ENCODE data around the gene SGCA.

Gene SGCA

DNA sequence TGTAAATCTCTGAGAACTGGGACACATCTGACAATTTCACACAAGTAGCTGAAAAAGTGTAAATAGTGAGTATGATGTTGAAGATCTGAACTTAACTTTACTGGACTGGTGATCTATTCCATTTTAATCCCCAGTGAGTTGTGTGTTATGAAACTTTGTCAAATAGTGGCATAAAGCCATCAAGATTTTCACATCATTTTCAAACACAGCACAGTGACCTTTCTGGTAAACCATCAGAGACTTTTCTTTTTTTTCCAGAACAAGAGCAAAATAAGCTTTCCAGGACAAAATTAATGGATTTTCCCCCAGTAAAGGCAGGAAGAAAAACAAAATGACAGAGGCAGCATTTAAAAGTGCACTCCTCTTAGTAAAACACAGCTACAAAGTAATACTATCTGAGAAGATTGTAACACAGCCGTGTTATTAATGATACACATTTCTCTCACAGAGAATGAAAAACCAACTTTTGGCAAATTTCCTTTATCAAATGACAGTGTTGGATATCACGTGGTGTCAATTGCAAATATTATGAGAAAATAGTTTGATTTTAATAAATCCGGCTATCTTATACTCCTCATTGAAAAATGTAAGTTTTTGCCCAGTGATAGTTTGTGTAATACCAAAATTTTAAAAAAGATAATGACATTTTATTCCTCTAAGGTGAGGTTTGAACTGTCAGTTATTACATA is 52.4 kb downstream of the SGCA start:
- TF ChIP-seq, protein P1, sequence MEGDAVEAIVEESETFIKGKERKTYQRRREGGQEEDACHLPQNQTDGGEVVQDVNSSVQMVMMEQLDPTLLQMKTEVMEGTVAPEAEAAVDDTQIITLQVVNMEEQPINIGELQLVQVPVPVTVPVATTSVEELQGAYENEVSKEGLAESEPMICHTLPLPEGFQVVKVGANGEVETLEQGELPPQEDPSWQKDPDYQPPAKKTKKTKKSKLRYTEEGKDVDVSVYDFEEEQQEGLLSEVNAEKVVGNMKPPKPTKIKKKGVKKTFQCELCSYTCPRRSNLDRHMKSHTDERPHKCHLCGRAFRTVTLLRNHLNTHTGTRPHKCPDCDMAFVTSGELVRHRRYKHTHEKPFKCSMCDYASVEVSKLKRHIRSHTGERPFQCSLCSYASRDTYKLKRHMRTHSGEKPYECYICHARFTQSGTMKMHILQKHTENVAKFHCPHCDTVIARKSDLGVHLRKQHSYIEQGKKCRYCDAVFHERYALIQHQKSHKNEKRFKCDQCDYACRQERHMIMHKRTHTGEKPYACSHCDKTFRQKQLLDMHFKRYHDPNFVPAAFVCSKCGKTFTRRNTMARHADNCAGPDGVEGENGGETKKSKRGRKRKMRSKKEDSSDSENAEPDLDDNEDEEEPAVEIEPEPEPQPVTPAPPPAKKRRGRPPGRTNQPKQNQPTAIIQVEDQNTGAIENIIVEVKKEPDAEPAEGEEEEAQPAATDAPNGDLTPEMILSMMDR (IDR thresholded peaks at IDR 0.05; ENCODE audit: insufficient read depth, low read length, missing control alignments) = no peak
- H3K4me3 ChIP-seq (ENCODE audit: low read depth, low read length) = no peak overlapping the region
- CTCF ChIA-PET = interaction anchor here (0.8 to 24.1 kb wide), 6 partner anchors 12 to 79 kb away, joined by 3 to 489 read pairs (median 5); partner anchors contain the start of genes COL1A1 and TMEM92
- DNase-seq (ENCODE audit: low read depth, low spot score) = no peak
- POLR2A ChIA-PET = interaction anchor here (1.0 to 24.4 kb wide), 11 partner anchors 7 to 56 kb away, joined by 3 to 1416 read pairs (median 12); partner anchors contain the start of genes COL1A1 and TMEM92

- ChIA-PET POLR2A (interaction anchor here (0.6 to 24.4 kb wide), 13 partner anchors 8 to 157 kb away, joined by 3 to 1416 read pairs (median 9); partner anchors contain the start of gene COL1A1), CTCF (interaction anchor here (0.8 to 24.1 kb wide), 5 partner anchors 13 to 57 kb away, joined by 3 to 489 read pairs (median 5); partner anchors contain the start of genes COL1A1 and TMEM92)
- TF ChIP-seq, protein P1 (IDR thresholded peaks at IDR 0.05; ENCODE audit: insufficient read depth, low read length, missing control alignments) = no peak
- DNase-seq (ENCODE audit: low read depth, low spot score) = peak; percentile 96
- no peak overlapping the region; the same call in 1 of the 2 replicates for H3K4me3 ChIP-seq (ENCODE audit: low read depth, low read length)
These were observed 53.0 kb downstream of the SGCA start for GRCh38 chr17:50218771-50219315.

- TF ChIP-seq, protein P1 (IDR thresholded peaks at IDR 0.05; ENCODE audit: insufficient read depth, low read length, missing control alignments) = no peak
- DNase-seq (ENCODE audit: low read depth, low spot score) = no peak
- peak overlapping the region; percentile 45 for H3K4me3 ChIP-seq (ENCODE audit: low read depth, low read length)
These were observed 53.5 kb downstream of the SGCA start for GRCh38 chr17:50219342-50219741.

GRCh38 chr17:50219939-50220465 is 54.2 kb downstream of the SGCA start:
- TF ChIP-seq, protein P1 (IDR thresholded peaks at IDR 0.05; ENCODE audit: insufficient read depth, low read length, missing control alignments) = no peak
- peak overlapping the region; percentile 45 for H3K4me3 ChIP-seq (ENCODE audit: low read depth, low read length)
- no peak for DNase-seq (ENCODE audit: low read depth, low spot score)
- POLR2A ChIA-PET = interaction anchor here (0.6 to 24.4 kb wide), 12 partner anchors 9 to 70 kb away, joined by 3 to 1416 read pairs (median 10); partner anchors contain the start of gene COL1A1
- CTCF ChIA-PET = interaction anchor here (0.7 to 24.1 kb wide), 9 partner anchors 8 to 102 kb away, joined by 3 to 489 read pairs (median 7); partner anchors contain the start of genes COL1A1 and TMEM92

More at GRCh38 chr17:50219342-50219741, 53.5 kb downstream of the SGCA start:
- POLR2A ChIA-PET = interaction anchor here (0.6 to 24.4 kb wide), 13 partner anchors 9 to 158 kb away, joined by 3 to 1416 read pairs (median 9); partner anchors contain the start of gene COL1A1
- CTCF ChIA-PET = interaction anchor here (1.4 to 24.1 kb wide), 8 partner anchors 7 to 57 kb away, joined by 4 to 489 read pairs (median 7); partner anchors contain the start of genes COL1A1 and TMEM92

- no peak overlapping the region for H3K4me3 ChIP-seq (ENCODE audit: low read depth, low read length)
- TF ChIP-seq, protein P1 (IDR thresholded peaks at IDR 0.05; ENCODE audit: insufficient read depth, low read length, missing control alignments) = no peak
- ChIA-PET POLR2A (interaction anchor here (1.1 to 24.4 kb wide), 9 partner anchors 10 to 69 kb away, joined by 3 to 1416 read pairs (median 12); partner anchors contain the start of gene COL1A1), CTCF (interaction anchor here (0.7 to 24.1 kb wide), 7 partner anchors 9 to 103 kb away, joined by 3 to 489 read pairs (median 7); partner anchors contain the start of genes COL1A1 and TMEM92)
- DNase-seq (ENCODE audit: low read depth, low spot score) = no peak
These were observed 55.0 kb downstream of the SGCA start for GRCh38 chr17:50220811-50221210.

Data from AG04449 (cell line).